Measurements from ENCODE around the gene CDH22.

CDH22 gene, protein sequence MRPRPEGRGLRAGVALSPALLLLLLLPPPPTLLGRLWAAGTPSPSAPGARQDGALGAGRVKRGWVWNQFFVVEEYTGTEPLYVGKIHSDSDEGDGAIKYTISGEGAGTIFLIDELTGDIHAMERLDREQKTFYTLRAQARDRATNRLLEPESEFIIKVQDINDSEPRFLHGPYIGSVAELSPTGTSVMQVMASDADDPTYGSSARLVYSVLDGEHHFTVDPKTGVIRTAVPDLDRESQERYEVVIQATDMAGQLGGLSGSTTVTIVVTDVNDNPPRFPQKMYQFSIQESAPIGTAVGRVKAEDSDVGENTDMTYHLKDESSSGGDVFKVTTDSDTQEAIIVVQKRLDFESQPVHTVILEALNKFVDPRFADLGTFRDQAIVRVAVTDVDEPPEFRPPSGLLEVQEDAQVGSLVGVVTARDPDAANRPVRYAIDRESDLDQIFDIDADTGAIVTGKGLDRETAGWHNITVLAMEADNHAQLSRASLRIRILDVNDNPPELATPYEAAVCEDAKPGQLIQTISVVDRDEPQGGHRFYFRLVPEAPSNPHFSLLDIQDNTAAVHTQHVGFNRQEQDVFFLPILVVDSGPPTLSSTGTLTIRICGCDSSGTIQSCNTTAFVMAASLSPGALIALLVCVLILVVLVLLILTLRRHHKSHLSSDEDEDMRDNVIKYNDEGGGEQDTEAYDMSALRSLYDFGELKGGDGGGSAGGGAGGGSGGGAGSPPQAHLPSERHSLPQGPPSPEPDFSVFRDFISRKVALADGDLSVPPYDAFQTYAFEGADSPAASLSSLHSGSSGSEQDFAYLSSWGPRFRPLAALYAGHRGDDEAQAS

DNA sequence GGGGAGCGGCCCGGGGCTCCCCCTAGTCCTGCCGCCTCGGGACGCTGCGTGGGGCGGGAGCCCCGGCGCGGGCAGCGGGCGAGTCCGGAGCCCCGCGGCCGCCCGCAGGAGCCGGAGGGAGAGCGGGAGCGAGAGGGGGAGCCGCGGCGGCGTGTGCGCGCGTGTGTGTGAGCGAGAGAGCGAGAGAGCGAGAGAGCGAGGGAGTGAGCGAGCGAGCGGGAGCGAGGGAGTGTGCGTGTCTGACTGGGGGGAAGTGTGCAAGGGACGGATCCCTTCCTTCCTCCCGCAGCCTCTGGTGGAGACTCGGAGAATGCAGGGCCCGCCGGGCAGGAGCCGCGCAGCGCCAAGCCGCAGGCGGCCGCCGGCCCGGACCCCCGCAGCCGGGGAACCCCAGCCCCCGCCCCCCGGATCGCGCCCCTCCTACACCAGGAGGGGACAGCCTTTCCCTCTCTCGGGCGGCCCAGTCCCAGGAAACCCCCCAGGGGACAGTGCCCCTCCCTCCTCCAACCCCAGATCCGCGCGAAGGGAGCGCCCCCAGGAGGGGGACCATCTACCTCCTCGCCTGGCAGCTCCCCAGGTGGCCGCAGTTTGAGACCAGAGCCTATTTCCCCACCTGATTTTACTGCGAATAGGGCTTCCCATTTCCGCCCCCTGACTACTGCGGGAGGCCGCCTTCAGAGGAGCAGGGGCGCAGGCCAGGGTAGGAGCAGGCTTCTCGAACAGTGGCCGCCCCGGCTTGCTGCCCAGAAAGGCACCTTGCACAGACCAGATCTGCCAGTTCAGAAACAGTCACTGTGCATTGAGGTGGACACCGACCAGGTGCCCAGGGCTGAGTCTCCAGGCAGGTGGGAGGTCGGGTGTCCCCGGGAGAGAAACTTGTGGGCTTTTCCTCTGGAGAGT is at the start of gene CDH22:
TSS of gene CDH22 (minus strand) at position 241 of the 900 bp plus-strand sequence. CDS start 57,204 bp downstream, outside the sequence.
- peak; percentile 37 to 46 for DNase-seq

GRCh38 chr20:46357030-46357514 is 48.8 kb upstream of the CDH22 start:
- DNase-seq, result no peak

- no peak for DNase-seq
Measured at GRCh38 chr20:46356195-46357029, 48.1 kb upstream of the CDH22 start.

- no peak for DNase-seq
Measured at GRCh38 chr20:46355778-46356177, 47.5 kb upstream of the CDH22 start.

DNA sequence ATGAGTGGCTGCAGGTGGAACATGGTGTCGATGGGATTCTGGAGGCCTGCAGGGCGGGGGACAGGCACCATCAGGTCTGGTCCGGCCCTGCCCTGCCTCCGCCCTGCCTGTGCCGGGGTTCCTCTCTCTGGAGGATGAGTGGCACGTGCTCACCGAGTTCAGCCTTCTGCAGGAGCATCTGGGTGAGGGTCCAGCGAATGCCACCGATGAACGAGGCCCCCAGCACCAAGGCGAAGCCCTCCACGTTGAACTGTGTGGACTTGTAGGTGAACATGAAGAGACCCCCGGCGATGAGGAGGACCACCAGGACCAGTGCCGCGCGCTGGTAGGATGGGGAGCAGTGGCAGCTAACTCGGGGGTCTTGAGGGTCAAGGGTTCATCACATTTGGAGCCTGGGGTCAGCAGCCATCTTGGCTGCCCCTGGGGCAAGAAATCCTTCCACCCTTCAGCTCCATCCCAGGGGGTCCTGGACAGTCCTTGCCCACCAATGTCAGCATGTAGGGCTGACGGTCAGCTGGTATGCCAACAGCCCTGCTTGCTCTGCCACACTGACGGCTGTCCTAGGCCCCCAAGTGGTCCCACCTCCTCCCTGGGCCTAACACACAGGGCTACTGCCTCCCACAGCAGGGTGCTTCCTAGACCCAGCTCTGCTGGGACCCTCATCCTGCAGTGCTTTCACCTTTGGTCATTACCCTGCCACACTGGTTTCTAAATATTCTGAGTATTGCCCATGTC is 46.8 kb upstream of the CDH22 start:
- DNase-seq, result no peak

DNA sequence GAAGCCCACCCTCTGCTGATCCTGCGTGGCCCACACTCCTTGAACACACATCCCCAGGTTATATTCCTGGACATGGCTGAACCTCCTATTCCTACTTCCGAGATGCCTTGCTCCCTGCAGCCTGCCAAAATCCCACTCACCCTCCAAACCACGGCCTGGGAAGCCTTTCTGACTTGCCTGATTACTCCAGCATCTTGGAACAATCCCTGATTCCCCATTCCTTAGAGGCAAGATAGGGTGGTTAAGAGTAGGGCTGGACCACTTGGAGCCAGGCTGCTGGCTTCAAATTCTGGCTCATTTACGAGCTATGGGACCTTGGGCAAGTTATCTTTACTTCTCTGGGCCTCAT is 45.9 kb upstream of the CDH22 start:
- DNase-seq, result no peak

- no peak for DNase-seq
Measured at GRCh38 chr20:46353500-46354206, 45.4 kb upstream of the CDH22 start.

DNA sequence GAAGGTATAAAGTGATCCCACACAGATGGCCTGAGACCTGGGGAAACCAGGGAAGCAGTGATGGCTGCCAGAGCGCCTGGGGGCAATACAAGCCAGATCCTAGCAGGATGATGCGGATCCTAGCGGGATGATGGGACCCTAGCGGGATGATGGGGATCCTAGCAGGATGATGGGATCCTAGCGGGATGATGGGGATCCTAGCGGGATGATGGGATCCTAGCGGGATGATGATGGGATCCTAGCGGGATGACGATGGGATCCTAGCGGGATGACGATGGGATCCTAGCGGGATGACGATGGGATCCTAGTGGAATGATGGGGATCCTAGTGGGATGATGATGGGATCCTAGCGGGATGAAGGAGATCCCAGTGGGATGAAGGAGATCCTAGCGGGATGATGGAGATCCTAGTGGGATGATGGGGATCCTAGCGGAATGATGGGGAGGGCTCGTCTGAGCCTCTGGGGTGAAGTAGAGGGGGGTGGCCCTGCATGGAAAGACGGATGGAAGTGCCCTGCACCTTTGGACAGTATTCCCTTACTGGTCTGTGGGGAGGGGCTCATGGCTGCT is 44.2 kb upstream of the CDH22 start:
- no peak for DNase-seq

GRCh38 chr20:46351357-46352058 is 43.2 kb upstream of the CDH22 start:
- no peak for DNase-seq

- no peak for DNase-seq
Measured at GRCh38 chr20:46350986-46351267, 42.6 kb upstream of the CDH22 start.

DNA sequence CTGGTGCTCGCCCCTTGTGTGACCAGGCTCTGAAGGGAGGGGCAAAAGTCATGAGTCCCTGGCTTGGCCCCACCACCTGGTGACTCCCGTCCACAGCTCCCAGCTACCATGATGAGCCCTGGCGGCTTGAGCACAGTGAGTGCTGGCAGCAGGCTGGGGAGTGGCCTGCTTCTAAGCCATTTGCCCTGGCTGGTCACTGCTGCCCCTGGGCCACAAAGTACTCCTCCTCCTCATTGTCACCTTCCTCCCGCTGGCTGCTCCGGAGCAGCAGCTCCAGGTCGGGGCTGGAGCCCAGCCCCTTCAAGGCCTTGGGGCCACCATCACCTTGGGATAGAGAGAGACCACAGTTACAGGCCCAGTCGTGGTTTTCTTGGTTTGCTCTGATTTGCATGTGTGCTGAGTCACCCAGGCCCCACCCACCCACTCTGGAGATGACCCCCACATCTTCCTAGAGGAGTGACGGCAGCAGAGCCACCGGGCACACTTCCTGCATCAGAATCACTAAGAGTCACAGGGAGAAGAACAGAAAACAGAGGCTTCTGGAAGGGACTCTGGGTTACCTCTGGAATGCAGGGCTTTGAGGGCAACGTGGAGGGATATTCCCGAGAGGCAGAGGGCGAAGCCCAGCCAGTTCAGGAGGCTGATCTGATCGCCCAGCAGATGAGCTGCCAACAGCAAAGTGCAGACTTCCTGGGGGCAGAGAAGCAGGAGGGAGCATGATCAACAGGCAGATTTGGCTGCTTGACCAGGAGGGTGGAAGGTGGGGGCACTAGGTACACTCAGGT is 42.1 kb upstream of the CDH22 start:
- peak in 1 of 2 experiments; percentile 25 for DNase-seq

DNA sequence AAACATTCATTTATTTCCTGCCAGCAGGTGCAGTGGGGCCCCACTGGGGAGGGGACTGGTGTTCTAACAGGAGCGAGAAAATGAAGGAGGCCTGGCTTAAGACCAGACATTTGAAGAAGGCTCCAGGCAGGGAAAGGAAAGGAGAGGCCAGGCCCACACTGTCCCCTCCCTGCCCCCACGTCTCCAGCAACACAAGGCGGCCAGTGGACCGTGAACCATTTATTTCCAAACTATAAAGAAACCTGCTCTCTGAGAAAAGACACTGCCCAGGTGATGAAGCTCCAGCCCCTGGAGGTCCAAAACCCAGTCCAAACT is 41.4 kb upstream of the CDH22 start:
- DNase-seq, result no peak

GRCh38 chr20:46349035-46349741 is 40.9 kb upstream of the CDH22 start:
- DNase-seq, result peak; percentile 50 to 60

- DNase-seq, result no peak
Measured at GRCh38 chr20:46347841-46348803, 39.8 kb upstream of the CDH22 start.

GRCh38 chr20:46346770-46347169 is 38.5 kb upstream of the CDH22 start:
- no peak for DNase-seq

GRCh38 chr20:46344488-46345162 is 36.3 kb upstream of the CDH22 start:
- no peak for DNase-seq

DNA sequence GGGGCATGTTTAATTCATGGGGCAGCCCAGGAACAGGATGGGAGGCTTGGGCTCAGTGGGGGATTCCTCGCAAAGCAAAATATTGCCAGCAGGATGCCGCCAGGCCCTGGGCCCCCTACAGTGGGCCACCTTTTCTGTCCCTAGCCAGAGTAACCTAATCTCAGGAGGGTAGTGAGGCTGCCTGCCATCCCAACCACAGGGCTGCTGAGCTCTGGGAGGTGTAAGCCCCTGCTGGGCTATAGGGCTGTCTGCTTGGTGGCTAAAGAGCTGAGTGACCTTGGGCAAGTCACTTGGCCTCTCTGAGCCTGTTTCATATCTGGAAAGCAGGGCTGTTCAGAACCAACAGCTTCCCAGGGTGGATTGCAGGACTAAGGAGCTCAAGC is 35.7 kb upstream of the CDH22 start:
- no peak for DNase-seq
